Skin epidermis (tissue), 12 donors: ENCODE results near the gene TCF7L2.
A peak's percentile ranks its signal among the peaks of the same experiment; 100 is the strongest.

Source experiments
- H3K27ac ChIP-seq, 21 experiments: fragments of 200-600 bp; sonication (generic) in 11 of 21; one replicate each; pipeline ENCODE4 v1.5.0; 2020; ENCODE audit warnings: mild to moderate bottlenecking in 3 of 21, inconsistent platforms in 2 of 21, moderate library complexity in 2 of 21
- H3K4me3 ChIP-seq, 7 experiments: fragments of 200-600 bp; sonication (generic) in 2 of 7; one replicate each; pipeline ENCODE4 v1.5.0; 2020; ENCODE audit warnings: inconsistent platforms in 2 of 7, mild to moderate bottlenecking in 2 of 7, moderate library complexity in 1 of 7

The TCF7L2 gene

GRCh38 chr10:112960151-112960681 is 10.2 kb downstream of the TCF7L2 start:
- no peak overlapping the region for H3K27ac ChIP-seq
- no peak overlapping the region for H3K4me3 ChIP-seq

DNA sequence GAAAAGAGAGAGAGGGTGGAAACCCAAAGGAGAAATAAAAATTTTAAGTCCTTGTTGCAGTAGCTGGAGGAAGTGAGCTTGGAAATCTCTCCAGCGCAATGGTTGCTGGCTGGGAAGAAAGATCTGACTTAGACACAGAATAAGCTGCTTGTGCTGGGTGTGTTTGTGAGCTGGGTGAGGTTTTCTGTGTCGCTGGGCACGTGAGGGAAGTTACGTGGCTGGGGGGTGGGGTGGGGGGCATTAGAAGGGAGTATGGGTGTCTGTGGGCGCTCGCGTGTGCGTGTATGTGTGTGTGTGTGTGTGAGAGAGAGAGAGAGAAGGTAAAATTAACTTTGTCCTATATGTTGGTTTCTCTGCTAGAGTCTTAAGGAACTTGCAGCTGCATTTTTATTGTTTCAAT is 11.6 kb downstream of the TCF7L2 start:
- peak overlapping the region in 3 of 21 experiments; percentile 28 to 46 (median 43) for H3K27ac ChIP-seq
- H3K4me3 ChIP-seq = no peak overlapping the region

DNA sequence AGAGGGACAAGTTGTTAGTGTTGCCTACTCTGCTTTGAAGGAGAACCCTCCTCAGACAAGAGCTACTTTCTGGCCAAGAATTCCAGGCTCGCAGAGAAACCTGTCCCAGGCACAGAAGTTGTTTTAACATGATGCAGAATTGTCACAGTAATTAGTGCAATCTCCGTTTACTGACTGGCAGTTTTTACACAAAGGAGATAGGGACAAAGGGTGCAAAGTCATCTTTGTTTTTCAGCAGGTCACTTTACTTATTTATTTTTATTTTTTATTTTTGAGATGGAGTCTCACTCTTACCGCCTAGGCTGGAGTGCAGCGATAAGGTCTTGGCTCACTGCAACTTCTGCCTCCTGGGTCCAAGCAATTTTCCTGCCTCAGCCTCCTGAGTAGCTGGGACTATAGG is 12.3 kb downstream of the TCF7L2 start:
- H3K27ac ChIP-seq = no peak overlapping the region
- no peak overlapping the region for H3K4me3 ChIP-seq

- no peak overlapping the region for H3K27ac ChIP-seq
- H3K4me3 ChIP-seq = no peak overlapping the region
Measured at GRCh38 chr10:112963835-112964234, 13.8 kb downstream of the TCF7L2 start.

DNA sequence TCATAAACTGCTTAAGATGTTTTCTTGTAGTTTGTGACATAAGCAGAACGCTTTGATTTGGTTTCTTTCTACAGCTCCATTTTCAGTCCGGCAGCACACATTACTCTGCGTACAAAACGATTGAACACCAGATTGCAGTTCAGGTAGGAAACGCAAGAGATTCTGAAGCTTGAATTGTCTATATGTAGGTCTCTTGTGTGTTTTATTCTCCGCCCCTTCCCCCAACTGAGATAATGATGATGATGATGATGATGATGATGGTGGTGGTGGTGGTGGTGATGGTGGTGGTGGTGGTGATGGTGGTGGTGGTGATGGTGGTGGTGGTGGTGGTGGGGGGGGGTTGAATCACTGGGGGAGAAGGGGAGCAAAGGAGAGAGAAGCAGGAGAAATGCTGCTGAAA is 14.4 kb downstream of the TCF7L2 start:
- Histone ChIP-seq H3K4me3 (no peak overlapping the region), H3K27ac (no peak overlapping the region)

DNA sequence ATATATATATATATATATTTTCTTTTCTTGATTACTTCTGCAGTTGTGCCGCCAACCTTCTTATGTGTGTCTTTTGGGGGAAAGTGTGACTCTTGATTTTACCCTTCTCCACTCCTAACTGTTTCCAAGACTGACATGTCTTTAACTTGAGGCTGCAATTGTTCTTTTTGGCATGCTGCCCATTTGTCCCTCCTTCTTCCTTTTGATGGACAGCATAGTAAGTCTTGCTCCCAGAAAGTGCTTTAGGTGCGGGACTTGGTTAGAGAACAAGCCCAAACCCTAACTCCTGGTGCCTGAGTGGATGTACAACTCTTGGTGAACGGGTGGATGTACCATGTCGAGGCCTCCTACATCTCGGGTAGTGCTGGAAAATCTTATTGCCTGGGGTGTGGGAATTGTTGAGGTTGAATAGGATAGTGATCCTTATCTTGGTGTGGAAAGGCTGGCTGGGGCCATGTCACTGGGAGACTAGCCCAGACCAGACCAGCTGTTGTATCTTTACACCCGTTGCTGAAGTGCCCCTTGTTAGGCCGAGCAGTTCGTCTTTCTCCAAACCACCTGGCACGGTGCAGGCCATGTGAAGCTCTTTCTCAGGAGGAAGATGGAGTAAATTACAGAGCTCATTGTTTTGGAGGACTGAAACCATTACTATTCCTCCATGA is 16.3 kb downstream of the TCF7L2 start:
- Histone ChIP-seq H3K27ac (peak overlapping the region in 1 of 21 experiments; percentile 3), H3K4me3 (no peak overlapping the region)

- no peak overlapping the region for H3K4me3 ChIP-seq
- H3K27ac ChIP-seq = peak overlapping the region in 1 of 21 experiments; percentile 3
Measured at GRCh38 chr10:112967200-112967599, 17.2 kb downstream of the TCF7L2 start.

DNA sequence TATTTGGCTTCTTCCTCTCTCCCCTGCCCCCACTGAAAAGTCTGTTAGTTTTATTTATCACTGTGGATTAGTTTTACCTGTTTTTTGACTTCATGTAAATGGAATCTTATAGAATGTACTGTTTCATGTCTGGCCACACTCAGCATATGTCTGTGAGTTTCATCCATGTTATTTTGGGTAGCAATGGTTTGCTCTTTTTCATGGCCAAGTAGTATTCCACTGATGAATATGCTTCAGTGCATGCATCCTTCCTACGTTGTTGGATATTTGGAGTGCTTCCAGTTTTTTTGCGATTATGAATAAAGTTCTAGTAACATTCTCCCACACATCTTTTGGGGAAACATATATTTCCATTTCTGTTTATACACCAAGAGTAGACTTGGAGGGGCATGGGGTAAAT is 19.1 kb downstream of the TCF7L2 start:
- no peak overlapping the region for H3K27ac ChIP-seq
- no peak overlapping the region for H3K4me3 ChIP-seq

- H3K4me3 ChIP-seq = no peak overlapping the region
- no peak overlapping the region for H3K27ac ChIP-seq
Measured at GRCh38 chr10:112969542-112969941, 19.5 kb downstream of the TCF7L2 start.

GRCh38 chr10:112970021-112970420 is 20.0 kb downstream of the TCF7L2 start:
- Histone ChIP-seq H3K27ac (no peak overlapping the region), H3K4me3 (no peak overlapping the region)

GRCh38 chr10:112972606-112973005 is 22.6 kb downstream of the TCF7L2 start:
- no peak overlapping the region for H3K27ac ChIP-seq

GRCh38 chr10:112973046-112973445 is 23.0 kb downstream of the TCF7L2 start:
- Histone ChIP-seq H3K27ac (no peak overlapping the region), H3K4me3 (no peak overlapping the region)

More at GRCh38 chr10:112972606-112973005, 22.6 kb downstream of the TCF7L2 start:
- H3K4me3 ChIP-seq = no peak overlapping the region

DNA sequence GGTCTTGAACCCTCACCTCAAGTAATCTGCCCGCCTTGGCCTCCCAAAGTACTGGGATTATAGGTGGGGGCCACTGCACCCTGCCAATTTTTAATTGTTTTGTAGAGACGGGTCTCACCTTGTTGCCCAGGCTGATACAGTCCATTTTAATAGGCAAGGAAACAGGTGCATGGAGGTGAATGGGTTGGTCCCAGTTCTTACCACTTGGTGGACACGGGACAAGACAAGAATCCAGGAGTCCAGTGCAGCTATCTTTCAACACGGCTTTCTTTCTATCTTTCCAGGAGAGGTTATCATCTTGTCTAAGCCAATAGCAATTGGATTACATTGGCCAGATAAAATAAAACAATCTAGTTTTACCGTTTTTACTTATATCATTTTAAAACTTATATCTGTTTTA is 23.8 kb downstream of the TCF7L2 start:
- no peak overlapping the region for H3K4me3 ChIP-seq
- H3K27ac ChIP-seq = no peak overlapping the region

DNA sequence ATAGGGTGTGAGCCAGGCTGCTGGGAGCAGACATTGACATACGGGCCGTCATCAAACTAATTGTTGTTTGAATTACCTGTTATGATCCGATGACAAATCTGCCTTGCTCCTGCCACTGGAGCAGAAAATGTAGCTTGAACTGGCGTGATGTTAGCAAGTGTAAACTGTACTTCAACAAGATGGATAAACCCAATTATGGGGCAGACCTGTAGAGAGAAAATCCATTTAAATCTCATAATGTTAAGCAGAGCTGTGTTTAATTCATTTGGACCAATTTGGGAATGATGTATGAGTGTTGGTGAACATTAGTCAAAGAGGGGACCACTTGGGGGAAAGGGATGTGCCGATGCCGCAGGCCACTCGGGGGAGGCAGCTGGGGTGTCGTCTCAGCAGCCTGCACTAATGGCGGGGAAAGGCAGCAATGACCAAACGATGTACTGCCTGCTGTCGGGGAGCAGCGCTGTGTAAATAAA is 27.4 kb downstream of the TCF7L2 start:
- Histone ChIP-seq H3K27ac (no peak overlapping the region), H3K4me3 (no peak overlapping the region)

GRCh38 chr10:112979927-112980326 is 29.9 kb downstream of the TCF7L2 start:
- no peak overlapping the region for H3K4me3 ChIP-seq
- no peak overlapping the region for H3K27ac ChIP-seq

- H3K4me3 ChIP-seq = no peak overlapping the region
- H3K27ac ChIP-seq = no peak overlapping the region
Measured at GRCh38 chr10:112980937-112981336, 30.9 kb downstream of the TCF7L2 start.

DNA sequence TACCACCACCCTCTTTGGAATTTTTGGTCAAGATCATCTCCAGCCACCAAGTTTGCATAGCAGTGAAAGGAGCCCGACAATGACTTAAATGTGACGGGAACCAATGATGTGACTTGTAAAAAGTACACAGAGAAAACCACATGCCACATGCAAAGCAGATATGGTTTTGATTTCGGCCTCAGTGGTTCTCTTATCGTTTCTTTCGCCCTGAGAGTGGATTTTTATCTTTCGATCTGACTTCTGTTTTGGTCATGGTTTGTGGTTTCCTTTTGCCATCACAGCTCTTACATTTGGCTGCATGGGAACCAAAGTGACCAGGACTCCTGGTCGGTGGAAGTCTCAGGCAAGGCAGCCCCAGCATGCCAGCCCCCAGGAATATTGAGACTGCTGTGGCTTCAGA is 31.5 kb downstream of the TCF7L2 start:
- H3K4me3 ChIP-seq = no peak overlapping the region
- no peak overlapping the region for H3K27ac ChIP-seq

GRCh38 chr10:112983444-112984056 is 33.5 kb downstream of the TCF7L2 start:
- H3K4me3 ChIP-seq = no peak overlapping the region
- no peak overlapping the region for H3K27ac ChIP-seq

GRCh38 chr10:112984756-112985155 is 34.7 kb downstream of the TCF7L2 start:
- Histone ChIP-seq H3K27ac (no peak overlapping the region), H3K4me3 (no peak overlapping the region)

- H3K27ac ChIP-seq = peak overlapping the region in 8 of 21 experiments; percentile 7 to 62 (median 32)
Measured at GRCh38 chr10:112985690-112986543, 35.9 kb downstream of the TCF7L2 start.

More at GRCh38 chr10:112985690-112986543, 35.9 kb downstream of the TCF7L2 start:
- H3K4me3 ChIP-seq = no peak overlapping the region
